ENCODE results near the gene PPP2R1A.

PPP2R1A gene

DNA sequence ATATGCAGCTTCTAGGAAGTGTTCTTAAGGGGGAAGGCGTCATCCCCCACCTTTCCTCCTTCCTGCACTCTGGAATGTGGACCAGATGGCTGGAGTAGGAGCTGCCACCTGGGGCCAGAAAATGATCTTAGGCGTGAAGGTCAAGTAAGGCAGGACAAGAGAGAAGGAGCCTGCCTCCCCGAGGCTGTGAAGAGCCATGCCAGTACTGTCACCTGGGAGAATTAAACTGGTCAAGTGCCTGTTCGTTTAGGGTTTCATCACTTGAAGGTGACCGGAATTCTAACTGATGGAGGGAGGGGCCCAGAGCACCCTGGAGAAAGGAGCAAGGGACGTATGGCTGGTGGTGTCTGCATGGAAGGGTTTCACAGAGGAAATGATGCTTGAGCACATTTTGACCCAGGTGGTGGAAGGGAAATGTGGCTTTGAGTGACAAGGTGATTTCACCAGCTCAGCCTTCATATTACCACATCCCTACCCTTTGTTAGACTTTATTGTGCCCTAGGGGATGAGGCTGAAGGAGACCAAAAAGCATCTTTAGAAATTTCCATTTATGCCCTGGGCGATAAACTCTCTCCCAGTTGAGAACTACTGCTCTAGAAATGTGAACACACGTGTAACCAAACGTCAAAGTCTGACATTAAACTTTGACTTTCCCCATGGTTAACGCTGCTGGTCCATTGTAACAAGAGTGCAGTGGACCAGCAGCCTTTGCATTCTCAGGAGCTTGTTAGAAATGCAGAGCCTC, 37.5 kb downstream of the PPP2R1A start:
- in situ Hi-C loops (cut with HindIII; ENCODE audit: low sequenced_read_pairs): no loop called here
- H3K4me3 ChIP-seq (ENCODE audit: low read depth, low read length): no peak overlapping the region
- no peak for DNase-seq (ENCODE audit: low read depth)
- TF ChIP-seq, protein P1, sequence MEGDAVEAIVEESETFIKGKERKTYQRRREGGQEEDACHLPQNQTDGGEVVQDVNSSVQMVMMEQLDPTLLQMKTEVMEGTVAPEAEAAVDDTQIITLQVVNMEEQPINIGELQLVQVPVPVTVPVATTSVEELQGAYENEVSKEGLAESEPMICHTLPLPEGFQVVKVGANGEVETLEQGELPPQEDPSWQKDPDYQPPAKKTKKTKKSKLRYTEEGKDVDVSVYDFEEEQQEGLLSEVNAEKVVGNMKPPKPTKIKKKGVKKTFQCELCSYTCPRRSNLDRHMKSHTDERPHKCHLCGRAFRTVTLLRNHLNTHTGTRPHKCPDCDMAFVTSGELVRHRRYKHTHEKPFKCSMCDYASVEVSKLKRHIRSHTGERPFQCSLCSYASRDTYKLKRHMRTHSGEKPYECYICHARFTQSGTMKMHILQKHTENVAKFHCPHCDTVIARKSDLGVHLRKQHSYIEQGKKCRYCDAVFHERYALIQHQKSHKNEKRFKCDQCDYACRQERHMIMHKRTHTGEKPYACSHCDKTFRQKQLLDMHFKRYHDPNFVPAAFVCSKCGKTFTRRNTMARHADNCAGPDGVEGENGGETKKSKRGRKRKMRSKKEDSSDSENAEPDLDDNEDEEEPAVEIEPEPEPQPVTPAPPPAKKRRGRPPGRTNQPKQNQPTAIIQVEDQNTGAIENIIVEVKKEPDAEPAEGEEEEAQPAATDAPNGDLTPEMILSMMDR (IDR thresholded peaks at IDR 0.05; ENCODE audit: low read depth, low read length, missing control alignments): no peak

DNA sequence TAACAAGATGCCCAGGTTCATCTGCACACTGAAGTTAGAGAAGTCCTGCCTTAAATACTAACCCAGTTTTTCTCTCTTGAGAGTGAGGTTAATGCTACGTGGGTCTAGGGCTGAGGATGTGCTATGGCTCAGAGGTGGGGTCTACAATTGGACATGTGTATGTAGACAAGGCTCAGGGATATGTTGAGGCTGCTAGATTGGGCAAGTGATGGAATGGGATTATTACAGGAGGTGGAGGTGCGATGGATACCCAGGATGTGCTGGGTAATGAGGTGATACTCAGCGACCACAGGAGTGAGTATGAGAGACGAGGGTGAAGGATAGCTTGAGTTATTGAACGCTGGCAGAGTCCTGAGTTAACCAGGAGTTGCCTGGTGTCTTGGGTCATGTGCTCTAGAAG, 38.1 kb downstream of the PPP2R1A start:
- TF ChIP-seq, protein P1 (IDR thresholded peaks at IDR 0.05; ENCODE audit: low read depth, low read length, missing control alignments): no peak
- no peak overlapping the region for H3K4me3 ChIP-seq (ENCODE audit: low read depth, low read length)
- DNase-seq (ENCODE audit: low read depth): no peak
- in situ Hi-C loops (cut with HindIII; ENCODE audit: low sequenced_read_pairs): no loop called here

DNA sequence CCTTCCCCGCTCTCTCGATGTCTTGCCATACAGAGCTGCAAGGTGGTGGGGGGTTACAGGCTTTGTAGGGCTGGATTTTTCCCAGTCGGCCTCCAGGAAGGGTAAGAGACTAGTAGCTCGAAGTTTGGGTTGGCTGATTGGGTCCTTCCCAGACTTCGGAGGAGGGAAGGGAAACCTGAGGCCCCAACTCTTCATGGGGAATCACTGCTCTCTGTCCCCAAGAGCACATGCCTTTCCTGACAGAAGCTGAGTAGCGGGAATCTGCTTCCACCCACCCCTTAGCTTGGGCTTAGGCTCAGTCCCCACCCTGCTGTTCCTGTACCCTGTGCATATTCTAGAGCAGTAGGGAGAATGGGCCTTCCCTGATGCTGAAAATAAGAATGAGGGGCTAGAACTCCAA, 39.7 kb downstream of the PPP2R1A start:
- H3K4me3 ChIP-seq (ENCODE audit: low read depth, low read length): no peak overlapping the region
- in situ Hi-C loops (cut with HindIII; ENCODE audit: low sequenced_read_pairs): no loop called here
- DNase-seq (ENCODE audit: low read depth): no peak
- TF ChIP-seq, protein P1 (IDR thresholded peaks at IDR 0.05; ENCODE audit: low read depth, low read length, missing control alignments): no peak

DNA sequence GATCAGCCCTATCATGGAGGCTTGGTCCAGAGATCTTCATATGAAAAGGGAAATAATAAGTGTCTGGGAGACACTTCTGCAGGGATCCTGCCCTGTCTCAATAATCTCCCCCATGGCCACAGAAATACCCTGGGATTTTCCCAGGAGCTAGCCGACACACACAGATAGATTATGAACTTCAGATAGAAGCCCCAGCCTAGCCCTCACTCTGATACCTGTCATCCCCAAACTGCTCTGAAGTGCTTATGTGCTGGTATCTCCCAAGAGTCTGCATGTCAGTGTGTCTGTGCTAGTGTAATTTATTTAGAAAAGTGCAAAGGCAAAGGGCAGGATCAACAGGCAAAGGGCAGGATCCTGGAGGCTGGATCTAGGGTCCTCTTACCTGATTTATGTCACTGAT, 40.8 kb downstream of the PPP2R1A start:
- in situ Hi-C loops (cut with HindIII; ENCODE audit: low sequenced_read_pairs): no loop called here
- H3K4me3 ChIP-seq (ENCODE audit: low read depth, low read length): no peak overlapping the region
- no peak for DNase-seq (ENCODE audit: low read depth)
- TF ChIP-seq, protein P1 (IDR thresholded peaks at IDR 0.05; ENCODE audit: low read depth, low read length, missing control alignments): no peak

DNA sequence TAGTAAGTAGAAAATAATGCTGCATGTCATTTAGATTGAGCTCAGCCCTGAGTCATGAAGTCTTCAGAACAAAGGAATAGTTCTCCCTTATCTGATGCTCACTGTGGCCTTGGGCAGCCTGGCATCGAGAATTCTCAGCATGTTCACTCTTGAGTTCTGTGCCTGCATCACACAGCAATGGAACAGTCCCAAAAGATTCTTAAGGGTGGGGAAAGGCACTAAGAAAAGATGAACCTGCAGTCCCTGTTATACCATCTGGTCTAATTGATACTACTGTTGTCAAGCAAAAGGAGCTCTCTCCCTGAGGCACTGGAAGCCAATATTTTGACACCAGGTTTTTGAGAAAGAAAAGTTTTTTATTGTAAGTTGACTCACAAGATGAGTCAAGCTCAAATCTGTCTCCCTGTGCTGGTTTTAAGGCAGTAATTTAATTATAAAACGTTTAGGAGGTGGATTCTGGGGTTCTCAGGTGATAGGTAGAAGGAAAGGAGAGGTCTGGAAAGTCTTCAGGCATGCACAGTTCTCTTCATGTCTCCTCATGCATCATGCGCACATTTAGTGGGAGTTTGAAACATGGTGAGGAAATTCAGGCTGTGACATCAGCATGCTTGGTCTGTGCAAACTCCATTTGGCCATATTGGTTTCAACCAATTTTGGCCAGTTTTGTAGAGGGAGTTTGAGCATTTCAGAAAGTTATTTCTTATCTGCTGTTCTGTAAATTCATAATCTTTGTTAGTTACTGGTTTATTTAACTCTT, 41.5 kb downstream of the PPP2R1A start:
- in situ Hi-C loops (cut with HindIII; ENCODE audit: low sequenced_read_pairs): no loop called here
- H3K4me3 ChIP-seq (ENCODE audit: low read depth, low read length): no peak overlapping the region
- TF ChIP-seq, protein P1 (IDR thresholded peaks at IDR 0.05; ENCODE audit: low read depth, low read length, missing control alignments): no peak
- DNase-seq (ENCODE audit: low read depth): no peak

DNA sequence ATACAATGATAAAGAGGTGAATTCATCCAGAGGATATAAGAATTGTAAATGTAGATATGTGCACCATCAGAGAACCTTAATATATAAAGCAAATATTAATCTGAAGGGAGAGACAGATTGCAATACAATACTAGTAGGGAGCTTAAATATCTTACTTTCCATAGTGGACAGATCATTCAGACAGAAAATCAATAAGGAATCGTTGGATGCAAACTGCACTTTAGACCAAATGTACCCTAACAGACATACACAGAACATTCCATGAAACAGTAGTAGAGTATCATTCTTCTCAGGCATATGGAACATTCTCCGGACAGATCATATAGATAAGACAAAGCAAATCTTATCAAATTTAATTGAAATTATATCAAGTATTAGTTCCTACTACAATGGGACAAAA, 44.6 kb downstream of the PPP2R1A start:
- no peak overlapping the region for H3K4me3 ChIP-seq (ENCODE audit: low read depth, low read length)
- TF ChIP-seq, protein P1 (IDR thresholded peaks at IDR 0.05; ENCODE audit: low read depth, low read length, missing control alignments): no peak
- DNase-seq (ENCODE audit: low read depth): no peak
- in situ Hi-C loops (cut with HindIII; ENCODE audit: low sequenced_read_pairs): no loop called here

Measured in astrocyte of the cerebellum (primary cell).